EH (cell line): ENCODE data around the gene SPOCK1.
A peak's percentile ranks its signal among the peaks of the same experiment; 100 is the strongest.

Experiments used
- DNase-seq: peaks from one replicate; pipeline ENCODE4 v3.0.0-alpha.2; 2015; ENCODE audit warnings: low read depth

The SPOCK1 gene

DNA sequence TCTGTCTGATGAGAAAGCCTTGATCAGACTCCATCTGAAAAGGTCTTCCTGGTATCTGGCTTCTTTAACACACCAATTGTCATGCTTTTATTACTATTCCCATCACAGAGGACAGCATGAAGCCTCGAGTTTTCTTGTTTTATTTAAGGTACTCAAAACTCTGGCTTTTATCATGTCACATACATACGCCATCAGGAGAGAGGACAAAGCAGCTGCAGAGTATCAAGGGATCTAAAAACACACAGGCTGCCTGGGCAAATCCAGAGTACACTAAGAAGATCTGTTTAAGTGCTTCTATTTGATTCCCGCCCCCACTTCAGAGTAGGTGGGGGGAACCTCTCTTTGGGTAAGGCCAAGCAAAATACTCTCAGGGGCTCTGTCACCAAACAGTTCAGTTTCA, 277.2 kb downstream of the SPOCK1 start:
- DNase-seq = no peak

DNA sequence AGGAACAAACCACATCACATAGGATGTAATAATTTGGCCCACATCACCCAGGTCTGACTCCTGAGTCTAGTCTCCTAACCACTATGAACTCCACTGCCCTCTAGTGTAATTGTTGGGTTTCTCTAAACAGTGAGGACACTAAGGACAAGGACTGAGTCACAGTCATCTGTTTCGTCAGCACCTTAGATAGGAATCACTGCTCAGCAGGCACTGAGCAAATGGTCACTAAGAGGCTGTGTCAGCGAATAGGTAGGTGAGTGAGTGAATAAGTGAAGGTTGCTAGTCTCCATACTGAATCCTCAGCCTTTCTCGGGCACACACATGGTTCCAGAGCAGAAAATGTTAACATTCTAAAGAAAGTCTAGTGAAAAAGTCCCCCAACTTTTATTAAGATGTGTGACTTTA, 278.6 kb downstream of the SPOCK1 start:
- peak; percentile 91 for DNase-seq

DNA sequence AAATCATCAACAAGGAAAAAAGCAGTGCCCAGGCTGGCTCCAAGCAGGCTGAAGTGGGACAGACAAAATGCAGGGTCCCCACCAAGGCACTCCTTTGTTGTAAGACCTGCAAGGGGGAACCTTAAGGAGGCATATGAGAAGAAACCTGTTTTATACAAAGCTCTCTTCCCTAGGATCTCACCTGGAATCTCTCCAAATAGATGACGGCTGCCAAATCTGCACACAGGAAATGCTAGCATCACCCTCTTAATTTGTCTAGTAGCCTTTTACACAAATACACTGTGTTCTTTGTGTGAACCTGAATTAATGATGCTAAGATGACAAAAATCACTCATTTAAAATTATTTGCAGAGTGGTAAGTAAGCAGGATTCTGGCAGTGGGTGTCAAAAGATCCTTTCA, 280.2 kb downstream of the SPOCK1 start:
- peak; percentile 26 for DNase-seq

DNA sequence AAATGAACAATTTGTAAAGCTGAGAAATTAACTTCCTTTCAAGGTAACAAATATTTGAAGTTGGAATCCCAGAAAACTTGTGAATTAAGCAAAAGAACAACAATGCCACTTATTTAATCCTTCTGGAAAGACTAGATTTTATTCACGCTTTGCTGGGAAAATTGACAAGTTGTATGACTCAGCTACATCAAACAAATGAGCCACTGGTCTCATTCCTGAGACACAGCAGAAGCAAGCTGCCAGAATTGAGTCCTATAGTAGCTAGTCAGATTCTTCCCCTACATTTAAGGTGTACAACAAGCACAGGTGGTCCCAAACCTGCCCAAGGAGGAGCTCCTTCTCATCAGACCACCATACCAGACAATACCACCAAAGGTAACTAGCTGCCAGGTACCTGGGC, 280.7 kb downstream of the SPOCK1 start:
- DNase-seq = peak; percentile 77

DNA sequence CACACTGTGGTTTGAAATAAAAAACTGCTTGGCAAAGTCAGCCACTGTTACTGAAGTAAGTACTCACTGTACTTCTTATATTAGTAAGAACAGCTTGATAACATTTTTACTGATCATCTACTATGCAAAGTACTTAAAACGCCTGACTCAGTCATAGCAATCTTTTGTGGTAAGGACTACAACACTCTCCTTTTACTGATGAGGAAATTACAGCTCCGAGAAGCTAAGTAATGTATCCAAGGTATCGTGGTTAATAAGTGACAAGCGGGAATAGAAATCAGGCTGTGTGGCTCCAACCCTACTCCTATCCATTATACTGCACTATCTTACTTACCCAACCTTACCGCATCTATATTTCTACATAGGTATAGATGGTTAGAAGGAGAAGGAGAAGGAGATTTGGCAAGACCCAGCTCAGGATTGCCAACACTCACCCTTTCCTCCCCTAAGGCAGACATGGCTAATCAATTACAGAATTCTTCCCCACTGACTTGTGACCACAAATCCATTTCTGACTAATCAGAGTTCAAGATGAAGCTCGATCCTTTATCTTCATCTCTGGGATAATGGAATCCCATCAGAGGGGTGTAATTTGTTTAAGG, 281.4 kb downstream of the SPOCK1 start:
- peak; percentile 57 for DNase-seq

DNA sequence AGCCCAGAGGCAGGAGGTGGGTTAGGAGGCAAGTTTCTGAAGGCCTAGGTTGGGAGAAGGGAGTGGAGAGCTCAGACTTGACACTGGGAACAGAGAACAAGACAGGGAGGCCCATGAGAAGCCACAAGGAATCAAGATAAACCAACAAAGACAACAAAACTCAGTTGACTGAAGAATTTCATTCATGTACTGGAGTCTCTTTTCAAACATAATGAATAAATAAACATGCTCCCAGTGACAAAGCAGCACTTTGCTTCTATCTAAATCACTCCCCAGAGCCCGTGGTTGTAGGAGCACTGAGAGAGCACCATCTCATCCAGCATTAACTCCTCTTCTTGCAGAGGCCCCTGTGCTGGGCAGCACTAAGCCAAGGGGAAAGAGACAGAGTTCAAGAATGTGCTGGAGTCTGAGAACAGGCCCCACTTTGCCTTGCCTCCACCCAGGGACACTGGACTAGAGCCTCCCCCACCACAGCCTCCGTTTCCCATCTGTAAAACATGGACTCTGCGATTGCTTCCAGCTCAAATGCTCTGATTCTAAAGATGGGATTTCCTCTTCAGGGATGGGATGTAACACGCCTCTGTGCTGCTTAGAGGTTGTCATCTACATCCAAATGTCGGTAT, 282.0 kb downstream of the SPOCK1 start:
- DNase-seq = peak; percentile 68

DNA sequence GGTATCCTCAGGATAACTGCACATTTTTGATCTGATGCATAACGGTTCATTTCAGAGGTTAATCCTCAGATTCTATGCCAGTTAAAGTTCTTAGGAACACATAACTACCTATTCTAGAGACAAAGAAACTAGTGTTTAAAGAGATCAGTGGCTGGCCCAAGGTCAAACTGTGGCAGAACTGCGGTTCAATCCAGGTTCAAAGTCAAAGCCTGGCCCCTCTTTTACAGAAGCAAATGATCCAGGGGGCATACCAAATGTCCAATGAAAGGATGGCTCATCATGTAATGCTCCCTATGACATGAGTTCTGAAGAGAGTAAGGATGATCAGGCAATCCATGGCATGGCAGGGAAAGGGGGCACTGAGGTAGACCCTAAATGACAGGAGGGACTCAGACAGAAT, 283.3 kb downstream of the SPOCK1 start:
- no peak for DNase-seq

DNA sequence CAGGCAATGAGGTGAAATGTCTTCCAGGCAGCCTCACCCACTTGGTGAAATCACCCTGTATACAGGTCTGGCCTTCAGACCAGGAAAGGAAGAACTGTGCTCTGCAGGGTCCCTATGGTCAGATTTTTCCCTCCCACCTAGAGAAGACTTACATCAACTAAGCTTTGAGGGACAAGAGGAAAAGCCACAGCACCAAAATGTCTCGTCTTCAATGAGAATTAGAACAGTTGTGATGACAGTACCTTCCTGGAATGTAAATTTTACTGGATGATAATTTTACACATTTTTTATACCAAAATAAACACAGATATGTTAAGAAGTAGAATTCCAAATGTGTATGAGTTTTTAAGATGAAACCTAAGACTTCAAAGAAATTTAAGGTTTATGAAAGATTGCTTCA, 283.9 kb downstream of the SPOCK1 start:
- peak; percentile 52 for DNase-seq

DNA sequence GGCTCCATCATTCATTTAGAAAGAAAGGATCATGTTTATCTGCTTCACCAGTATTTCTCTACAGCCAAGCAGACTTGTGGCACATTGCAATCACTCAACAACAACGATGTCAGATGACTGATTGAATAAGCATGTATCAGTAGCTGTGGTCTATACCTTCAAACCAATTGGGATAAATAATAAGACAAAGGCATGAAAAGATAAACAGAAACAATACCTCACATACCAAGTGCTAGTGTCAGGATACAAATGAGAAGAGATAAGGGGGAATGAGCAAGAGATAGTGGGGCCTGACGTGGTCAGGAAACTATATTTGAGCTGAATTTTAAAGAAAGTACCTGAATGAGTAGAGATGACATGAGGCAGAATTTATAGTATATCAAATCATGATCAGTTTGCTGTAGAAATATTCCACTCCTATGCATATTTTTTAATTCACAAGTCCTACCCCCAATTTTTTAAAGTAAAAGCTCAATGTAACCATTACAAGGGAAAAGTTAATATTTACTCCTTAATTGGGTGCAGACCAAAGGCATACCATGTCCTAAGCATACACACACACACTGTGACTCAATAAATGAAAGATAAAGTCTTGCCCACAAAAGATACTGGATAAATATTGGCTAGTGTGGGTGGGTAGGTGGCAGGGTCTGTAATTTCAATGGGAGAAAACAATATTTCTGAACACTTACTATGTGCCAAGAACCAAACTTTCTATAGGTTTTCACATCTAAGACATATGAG, 284.5 kb downstream of the SPOCK1 start:
- DNase-seq = peak; percentile 19

DNA sequence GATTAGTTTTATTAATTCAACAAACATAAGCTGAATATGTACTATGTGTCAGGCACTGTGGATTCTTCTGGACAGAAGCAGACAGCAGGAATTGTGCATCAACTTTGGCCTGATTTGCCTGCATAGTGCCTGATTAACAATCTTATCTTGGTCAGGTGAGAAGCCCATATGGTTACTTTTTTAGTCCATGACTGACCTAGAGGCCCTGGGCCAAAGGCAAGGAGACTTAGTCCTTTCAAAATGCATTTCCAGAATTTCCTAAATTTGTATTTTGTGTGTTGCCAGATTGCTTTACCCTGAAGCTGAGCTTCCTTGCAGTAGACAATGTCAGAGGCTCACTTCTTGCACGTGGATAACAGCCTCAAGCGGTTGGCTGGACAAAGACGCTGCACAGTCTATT, 286.7 kb downstream of the SPOCK1 start:
- DNase-seq = no peak

DNA sequence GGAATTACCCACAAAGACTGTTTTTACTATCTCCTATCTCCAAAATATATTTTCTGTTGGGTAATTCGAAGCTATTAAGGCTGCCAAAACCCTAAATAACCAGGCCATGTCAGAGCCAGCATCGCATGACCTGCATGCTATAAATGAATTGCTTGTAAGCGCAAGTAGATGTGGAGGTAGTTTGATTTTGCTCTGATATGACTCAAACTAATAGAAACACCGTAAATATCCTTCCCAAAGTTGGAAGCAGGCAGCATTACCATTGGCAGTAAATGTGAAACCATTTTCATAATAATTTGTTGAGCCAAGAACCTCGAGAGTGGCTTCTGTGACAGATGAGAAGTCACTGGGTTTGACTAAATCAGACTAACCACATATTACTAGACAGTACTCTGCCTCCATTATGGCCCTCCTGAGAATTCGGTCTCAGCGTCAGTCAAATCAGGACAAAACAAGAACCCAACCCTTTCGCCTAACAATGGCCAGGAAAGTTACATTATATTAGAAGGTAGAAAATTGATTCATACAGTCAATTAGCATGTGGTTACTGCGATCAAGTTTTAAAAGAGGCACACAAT, 289.8 kb downstream of the SPOCK1 start:
- no peak for DNase-seq

DNA sequence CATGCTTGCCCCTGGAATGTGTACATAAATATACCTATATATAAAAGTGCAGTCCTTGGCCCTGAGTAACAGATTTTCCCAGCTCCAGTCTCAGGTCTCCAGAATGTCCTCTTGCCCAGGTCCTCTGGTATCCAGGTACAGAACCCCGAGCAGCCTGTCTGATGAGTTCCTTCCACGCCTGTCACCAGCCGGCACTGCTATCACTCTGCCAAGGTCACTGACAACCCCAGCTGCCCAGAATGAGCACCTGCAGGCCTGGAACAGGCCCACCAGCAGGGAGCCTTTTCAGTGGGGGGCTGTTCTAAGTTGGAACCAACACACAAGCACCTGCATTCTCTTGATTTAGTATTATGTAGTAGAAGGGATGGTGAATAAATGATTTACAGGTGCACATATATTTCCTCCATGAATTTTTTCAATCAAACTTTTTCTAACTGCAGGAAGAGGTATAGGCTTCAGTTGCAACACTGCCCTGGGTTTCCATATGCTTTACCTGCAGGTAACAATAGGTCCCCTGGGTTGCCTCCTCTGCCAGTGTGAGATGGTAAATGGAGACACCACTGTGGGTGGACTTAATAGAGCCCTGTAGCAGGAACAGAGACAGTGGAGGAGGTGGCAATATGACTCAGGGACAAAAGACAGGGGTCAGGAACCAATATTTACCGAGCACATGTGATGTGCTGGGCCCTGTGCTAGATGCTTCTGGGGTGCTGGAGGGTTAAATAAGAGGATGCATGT, 291.9 kb downstream of the SPOCK1 start:
- DNase-seq = no peak

DNA sequence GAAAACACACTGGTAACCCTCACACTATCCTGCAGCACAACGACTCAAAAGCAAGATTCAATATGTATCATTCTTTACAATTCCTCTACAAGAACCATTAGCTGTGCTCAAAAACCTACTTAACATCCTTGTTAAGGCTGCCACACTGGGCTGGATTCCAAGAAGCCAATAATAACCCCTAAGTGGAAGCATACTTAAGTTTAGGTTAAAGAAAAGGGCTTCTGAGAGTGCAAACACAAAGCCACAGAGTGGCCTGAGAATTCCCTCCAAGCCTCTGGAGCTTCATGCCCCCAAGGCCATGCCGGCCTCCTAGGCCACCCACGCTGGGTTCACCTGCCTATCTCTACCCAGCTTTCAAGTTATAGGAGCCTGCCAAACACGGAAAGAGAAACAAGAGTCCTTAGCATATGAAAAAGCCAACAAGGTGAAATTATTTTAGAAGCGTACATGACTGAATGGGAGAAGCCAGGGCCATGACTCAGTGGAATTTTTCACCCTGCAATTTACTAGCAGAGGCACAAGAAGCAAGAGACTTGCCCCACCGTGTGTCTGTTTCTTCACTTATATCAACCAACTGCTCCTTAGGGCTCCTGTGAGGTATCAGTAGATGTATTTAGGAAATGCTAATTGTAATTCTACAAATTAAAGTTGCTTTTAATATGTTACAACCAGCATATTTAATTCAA, 293.0 kb downstream of the SPOCK1 start:
- peak; percentile 83 for DNase-seq

DNA sequence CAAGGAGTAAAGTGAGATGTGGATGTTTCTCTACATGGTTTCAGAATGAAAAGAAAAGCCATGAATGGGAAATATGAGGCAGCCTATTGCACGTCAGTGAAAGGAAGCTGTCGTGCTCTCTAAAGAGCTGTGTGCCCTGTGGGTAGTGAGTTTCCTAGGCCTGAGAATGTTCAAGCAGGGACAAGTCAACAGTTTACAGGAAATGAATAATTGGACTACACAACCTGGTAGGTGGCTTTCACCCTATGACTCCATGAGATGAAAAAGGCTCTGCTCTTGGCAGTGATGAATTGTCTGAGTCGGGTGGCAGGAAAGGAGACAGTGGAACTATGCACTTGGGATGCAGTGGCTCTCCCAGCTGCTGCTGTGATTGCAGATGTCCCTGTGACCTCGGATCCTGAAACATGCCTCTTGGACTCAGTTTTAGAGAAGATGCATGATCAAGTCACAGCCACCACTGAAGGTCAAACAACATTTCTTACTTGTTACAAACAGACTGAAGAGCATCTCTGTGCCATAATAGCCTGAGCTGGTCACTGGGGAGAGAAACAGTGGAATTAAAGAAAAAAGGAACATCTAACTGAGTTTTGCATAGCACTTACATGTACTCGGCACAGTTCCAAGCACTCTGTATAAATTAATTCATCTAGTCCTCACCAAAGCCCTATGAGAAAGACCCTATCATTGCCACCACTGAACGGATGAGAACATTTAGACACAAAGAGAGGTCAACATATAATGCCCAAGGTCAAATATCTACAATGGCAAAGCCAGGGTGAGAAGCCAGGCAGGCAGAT, 293.7 kb downstream of the SPOCK1 start:
- DNase-seq = peak; percentile 24

DNA sequence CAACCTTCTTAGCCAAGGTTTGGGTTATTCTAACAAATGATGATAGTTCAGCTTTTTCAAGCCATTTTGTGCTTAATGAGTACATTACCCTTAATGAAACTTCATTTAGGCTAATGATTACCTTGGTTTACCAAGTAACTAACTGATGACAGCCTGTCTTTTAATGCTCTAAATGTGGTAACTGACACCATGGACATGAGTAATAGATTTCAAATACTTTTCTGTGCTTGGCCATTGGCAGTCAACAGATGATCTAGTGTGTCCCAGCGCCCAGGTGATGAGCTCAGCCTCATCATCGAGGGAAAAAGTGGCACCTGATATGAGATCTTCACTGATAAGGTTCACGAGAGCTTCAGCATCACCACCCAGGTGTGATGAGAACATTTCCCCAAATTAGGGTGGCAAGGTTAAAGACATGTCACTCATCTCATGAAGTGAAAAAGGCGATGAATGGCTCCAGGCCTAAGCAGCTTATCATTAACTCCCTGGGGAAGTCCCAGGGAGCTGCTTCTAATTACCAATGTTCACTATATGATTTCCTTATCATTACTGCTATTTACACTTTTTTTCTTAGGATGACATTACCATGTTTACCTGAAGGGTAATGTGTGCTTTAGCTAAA, 296.0 kb downstream of the SPOCK1 start:
- no peak for DNase-seq

DNA sequence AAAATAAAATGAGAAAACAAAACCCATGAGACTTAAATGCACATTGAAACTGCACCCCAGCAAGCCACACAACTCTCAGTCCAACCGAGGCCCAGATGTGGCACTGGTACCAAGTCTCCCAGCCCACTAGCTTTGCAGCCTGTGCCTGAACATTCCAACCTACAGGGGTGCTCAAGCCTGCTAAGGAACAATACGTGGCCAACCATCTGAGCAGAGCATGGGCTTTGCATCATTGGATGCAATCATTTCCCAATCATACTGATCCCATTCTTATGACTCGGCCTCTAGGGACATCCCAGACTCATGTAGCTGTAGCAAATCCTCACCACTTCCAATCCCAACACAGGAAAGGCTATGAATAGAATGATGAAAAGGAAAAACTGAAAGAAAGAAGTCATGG, 297.2 kb downstream of the SPOCK1 start:
- DNase-seq = peak; percentile 71

DNA sequence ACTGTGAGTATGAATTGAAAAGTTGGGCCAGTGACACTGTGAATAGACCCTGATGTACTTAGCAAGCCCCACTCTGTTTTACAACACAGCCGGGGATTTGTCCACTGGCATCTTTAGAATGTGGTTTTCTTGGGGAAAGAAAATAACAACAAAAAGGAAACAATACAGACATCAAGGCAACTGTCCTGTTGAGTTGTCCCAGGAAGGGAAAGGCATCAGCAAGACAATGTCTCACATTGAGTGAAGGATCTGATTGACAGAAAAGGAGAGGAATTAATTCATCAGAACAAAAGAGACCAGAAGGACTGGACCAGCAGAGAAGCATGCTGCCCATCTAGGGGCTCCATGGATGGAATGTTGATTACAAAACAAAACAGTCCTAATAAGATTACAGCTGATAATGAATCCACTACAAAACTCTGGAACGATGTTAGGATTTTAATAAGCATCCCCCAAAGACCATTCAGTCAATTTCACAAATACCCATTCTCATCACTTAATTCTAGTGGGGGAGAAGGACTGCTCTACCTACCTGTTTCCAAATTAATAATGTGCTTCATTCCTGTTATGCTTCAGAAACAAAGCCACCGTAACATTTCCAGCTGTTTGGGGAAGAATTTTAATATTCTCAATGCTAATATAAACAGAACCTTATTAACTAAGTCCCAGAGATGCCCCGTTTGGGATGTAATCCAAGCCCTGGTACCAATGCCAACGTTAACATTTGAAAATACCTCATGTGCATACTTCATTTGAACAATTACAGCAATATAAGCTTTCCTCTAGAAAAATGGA, 298.0 kb downstream of the SPOCK1 start:
- DNase-seq = no peak

DNA sequence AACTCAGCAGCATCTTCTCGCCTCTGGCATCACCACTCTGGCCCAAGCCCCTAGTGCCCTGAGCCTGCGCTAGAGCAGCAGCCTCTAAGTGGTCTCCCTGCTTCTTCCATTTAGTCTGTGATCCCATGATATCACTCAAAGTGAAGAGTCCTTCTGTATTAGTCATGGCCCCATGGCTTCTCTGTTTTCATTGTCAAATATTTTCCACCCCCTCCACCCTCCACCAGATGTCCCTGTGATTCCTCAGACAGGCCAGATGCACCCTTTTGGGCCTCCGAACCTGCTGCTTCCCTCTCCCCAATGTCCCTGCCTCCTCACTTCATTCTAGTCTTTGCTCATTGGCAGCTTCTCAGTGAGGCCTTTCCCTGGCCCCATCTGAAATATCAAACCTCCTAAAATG, 299.2 kb downstream of the SPOCK1 start:
- DNase-seq = peak; percentile 88

DNA sequence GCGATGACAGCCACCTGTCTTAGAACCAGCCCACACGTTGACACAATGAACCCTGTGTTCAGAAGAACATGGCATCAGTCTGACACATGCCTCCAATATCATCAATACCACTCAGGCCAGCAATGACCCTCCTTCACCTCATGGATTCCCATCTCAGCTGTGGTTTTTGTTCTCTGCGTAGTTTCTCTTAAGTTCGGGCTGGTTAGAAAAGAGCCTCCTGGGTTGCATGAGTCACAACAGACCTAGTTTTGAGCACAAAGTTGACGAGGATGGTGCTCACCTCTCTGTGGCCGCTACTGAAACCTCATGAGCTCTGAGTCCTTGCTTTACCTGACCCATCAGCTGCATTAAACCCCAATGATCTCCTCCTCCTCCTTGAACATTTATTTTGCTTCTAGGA, 299.9 kb downstream of the SPOCK1 start:
- no peak for DNase-seq

DNA sequence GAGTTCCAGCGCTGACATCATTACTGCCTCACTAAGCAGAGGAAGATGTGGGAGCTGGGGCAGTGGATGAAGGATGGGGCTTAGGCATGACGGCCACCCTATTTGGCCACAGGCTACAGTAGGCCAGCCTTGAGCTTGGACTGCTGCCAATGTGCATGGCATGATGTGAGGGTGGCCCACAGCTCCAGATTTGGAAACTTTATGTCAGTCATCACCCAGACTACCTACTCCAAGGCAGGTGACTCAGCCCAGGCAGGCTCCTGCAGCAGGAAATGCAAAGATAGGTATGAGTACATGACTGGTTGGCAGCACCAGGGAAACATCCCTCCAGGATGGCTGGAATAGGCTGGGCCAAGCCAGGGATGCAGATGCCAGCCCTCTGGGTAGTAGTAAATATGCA, 303.6 kb downstream of the SPOCK1 start:
- DNase-seq = no peak
